Left colon (tissue), 2 donors: ENCODE data around the gene BZW1. TPM values are rescaled to one million over a fixed set of nuclear protein-coding genes. Genes with fewer than 3 reads are reported as not detected.
A peak's percentile ranks its signal among the peaks of the same experiment; 100 is the strongest.
"Not testable (repeated sequence)": the region's sequence is repeated elsewhere in the genome, so short reads cannot be mapped to it uniquely, and the experiment has no call there.

ENCODE experiments used
- ATAC-seq: fragments of 200-7000 bp; cut with Tn5 transposase; one replicate; pipeline ENCODE4 v1.9.1; 2020; ENCODE audit warnings: mild to moderate bottlenecking, moderate library complexity
- DNase-seq, 2 donors: peaks; one replicate each; pipeline ENCODE4 v3.0.0-alpha.2; 2020
- intact Hi-C, 2 donors: fragments of 100-400 bp; cut with DNase I in 1 of 2; cut with micrococcal nuclease in 1 of 2; formaldehyde crosslinking; loops; one replicate each; pipeline versions ENCODE4 v1.11.2 to v1.14.0; 2022; cut with DNase I, micrococcal nuclease
- total RNA-seq, 2 donors: library from RNA; stranded (reverse); fragmentation: NEBNext Ultra II Directional; extraction: Animal tissue kit (Norgen Biotek cat#: 25700); gene quantifications; one replicate each; pipeline ENCODE4 v1.2.1, GENCODE V29; 2021
- donor health status: DM: no; HTN: no; CAD: no.
- donor health status: DM: yes; HTN: yes; CAD: no.

BZW1 gene
- total RNA-seq, 2 donors from 2014 or later: 211 to 240 TPM

GRCh38 chr2:200787351-200788120, 24.2 kb upstream of the BZW1 start:
- ATAC-seq: no peak
- intact Hi-C loops: no loop called here

GRCh38 chr2:200788121-200788718, 23.5 kb upstream of the BZW1 start:
- no peak for DNase-seq
- no peak for ATAC-seq
- intact Hi-C loops: no loop called here

More at GRCh38 chr2:200787351-200788120, 24.2 kb upstream of the BZW1 start:
- DNase-seq: no peak

- ATAC-seq (no peak), DNase-seq (no peak)
- intact Hi-C loops: no loop called here
Measured at GRCh38 chr2:200790185-200790584, 21.5 kb upstream of the BZW1 start.

- DNase-seq (no peak), ATAC-seq (no peak)
- intact Hi-C loops: no loop called here
Measured at GRCh38 chr2:200791905-200792304, 19.8 kb upstream of the BZW1 start.

GRCh38 chr2:200794143-200794542, 17.6 kb upstream of the BZW1 start:
- intact Hi-C loops: no loop called here
- no peak for ATAC-seq
- DNase-seq: no peak

GRCh38 chr2:200795028-200795440, 16.7 kb upstream of the BZW1 start:
- ATAC-seq (no peak), DNase-seq (no peak)
- intact Hi-C loops: no loop called here

- ATAC-seq: no peak
- DNase-seq: no peak
- intact Hi-C loops: no loop called here
Measured at GRCh38 chr2:200796561-200796960, 15.1 kb upstream of the BZW1 start.

GRCh38 chr2:200797242-200797770, 14.4 kb upstream of the BZW1 start:
- intact Hi-C loops: no loop called here
- ATAC-seq: no peak
- no peak for DNase-seq

GRCh38 chr2:200798514-200798913, 13.2 kb upstream of the BZW1 start:
- intact Hi-C loops: no loop called here
- ATAC-seq: no peak
- DNase-seq: no peak

- DNase-seq (no peak), ATAC-seq (no peak)
- intact Hi-C loops: no loop called here
Measured at GRCh38 chr2:200800458-200800857, 11.3 kb upstream of the BZW1 start.

- DNase-seq, intact Hi-C loops, ATAC-seq: not testable (repeated sequence)
Measured at GRCh38 chr2:200801431-200801830, 10.3 kb upstream of the BZW1 start.

- DNase-seq (no peak), ATAC-seq (no peak)
- intact Hi-C loops: loop anchor here in 1 of 2 donors (10.0 kb wide), 1 partner anchor 95 kb away; no protein-coding TSS in a partner anchor
Measured at GRCh38 chr2:200809506-200810251, 2.0 kb upstream of the BZW1 start.

- ATAC-seq: no peak
- intact Hi-C loops: loop anchor here in 1 of 2 donors (10.0 kb wide), 1 partner anchor 96 kb away; no protein-coding TSS in a partner anchor
- DNase-seq: peak; percentile 27 to 31
Measured at GRCh38 chr2:200810252-200810997, 1.3 kb upstream of the BZW1 start.

- DNase-seq (no peak), ATAC-seq (no peak)
- intact Hi-C loops: loop anchor here in 1 of 2 donors (10.0 kb wide), 1 partner anchor 96 kb away; no protein-coding TSS in a partner anchor
Measured at GRCh38 chr2:200810998-200811332, 745 bp upstream of the BZW1 start.

GRCh38 chr2:200812122-200813022, 662 bp downstream of the BZW1 start:
- DNase-seq: peak; percentile 85 to 89
- intact Hi-C loops: loop anchor here in 1 of 2 donors (10.0 kb wide), 1 partner anchor 98 kb away; no protein-coding TSS in a partner anchor
- ATAC-seq: peak; percentile 73

- DNase-seq (no peak), ATAC-seq (no peak)
- intact Hi-C loops: loop anchor here in 1 of 2 donors (10.0 kb wide), 1 partner anchor 100 kb away; no protein-coding TSS in a partner anchor
Measured at GRCh38 chr2:200814276-200814815, 2.6 kb downstream of the BZW1 start.

- ATAC-seq: no peak
- intact Hi-C loops: loop anchor here in 1 of 2 donors (10.0 kb wide), 1 partner anchor 100 kb away; no protein-coding TSS in a partner anchor
- no peak for DNase-seq
Measured at GRCh38 chr2:200814917-200815316, 3.2 kb downstream of the BZW1 start.
